AG04449 (cell line): Measurements from ENCODE around the gene ZNF385C.

Source experiments
- CTCF ChIA-PET: fragments of 350-600 bp; formaldehyde crosslinking; extraction: SDS; loops from one replicate; lab custom pipeline; 2021; ENCODE audit warnings: antibody characterized with exemption; lab: Yijun Ruan, JAX
- POLR2A ChIA-PET: fragments of 400-600, 350-600 bp; formaldehyde crosslinking; extraction: SDS; loops from one replicate; lab custom pipeline; 2020; ENCODE audit warnings: antibody characterized with exemption, inconsistent platforms; lab: Yijun Ruan, JAX
- DNase-seq: peaks from one replicate; pipeline ENCODE4 v3.0.0-alpha.2; 2010; ENCODE audit warnings: low read depth, low spot score
- H3K4me3 ChIP-seq: 2 replicates; pipeline ENCODE4 v1.5.1; 2011; ENCODE audit warnings: low read depth, mild to moderate bottlenecking, control low read depth, low read length
- TF ChIP-seq, protein P1 (sequence below): IDR thresholded peaks from one replicate; pipeline ENCODE4 v1.5.1; 2011; ENCODE audit warnings: mild to moderate bottlenecking, moderate library complexity, low read length, control low read depth, inconsistent platforms; ENCODE audit not compliant: insufficient read depth; ENCODE audit errors: missing control alignments

The ZNF385C gene

DNA sequence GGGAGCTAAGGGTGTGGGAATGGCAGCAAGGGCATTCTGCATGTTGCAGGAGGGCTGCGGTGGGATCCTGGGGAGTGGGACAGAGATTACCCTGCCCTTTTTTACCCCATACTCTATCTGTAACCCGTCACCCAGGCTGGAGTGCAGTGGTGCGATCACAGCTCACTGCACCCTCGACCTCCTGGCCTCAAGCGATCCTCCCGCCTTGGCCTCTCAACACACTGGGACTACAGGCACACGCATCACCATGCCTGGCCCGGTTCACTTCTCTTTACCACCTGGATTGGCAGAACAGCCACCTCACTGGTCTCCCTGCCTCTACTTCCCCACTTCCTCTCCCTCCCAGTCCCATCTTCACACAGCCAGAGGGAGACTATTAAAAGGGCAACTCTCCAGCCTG lies 9.5 kb downstream of the ZNF385C start:
- ChIA-PET POLR2A (no interaction called here), CTCF (interaction anchor here (1.3 kb wide), 1 partner anchor 23 kb away, joined by 6 read pairs; no protein-coding TSS in a partner anchor)
- no peak overlapping the region for H3K4me3 ChIP-seq
- TF ChIP-seq, protein P1, sequence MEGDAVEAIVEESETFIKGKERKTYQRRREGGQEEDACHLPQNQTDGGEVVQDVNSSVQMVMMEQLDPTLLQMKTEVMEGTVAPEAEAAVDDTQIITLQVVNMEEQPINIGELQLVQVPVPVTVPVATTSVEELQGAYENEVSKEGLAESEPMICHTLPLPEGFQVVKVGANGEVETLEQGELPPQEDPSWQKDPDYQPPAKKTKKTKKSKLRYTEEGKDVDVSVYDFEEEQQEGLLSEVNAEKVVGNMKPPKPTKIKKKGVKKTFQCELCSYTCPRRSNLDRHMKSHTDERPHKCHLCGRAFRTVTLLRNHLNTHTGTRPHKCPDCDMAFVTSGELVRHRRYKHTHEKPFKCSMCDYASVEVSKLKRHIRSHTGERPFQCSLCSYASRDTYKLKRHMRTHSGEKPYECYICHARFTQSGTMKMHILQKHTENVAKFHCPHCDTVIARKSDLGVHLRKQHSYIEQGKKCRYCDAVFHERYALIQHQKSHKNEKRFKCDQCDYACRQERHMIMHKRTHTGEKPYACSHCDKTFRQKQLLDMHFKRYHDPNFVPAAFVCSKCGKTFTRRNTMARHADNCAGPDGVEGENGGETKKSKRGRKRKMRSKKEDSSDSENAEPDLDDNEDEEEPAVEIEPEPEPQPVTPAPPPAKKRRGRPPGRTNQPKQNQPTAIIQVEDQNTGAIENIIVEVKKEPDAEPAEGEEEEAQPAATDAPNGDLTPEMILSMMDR, result no peak
- no peak for DNase-seq

DNA sequence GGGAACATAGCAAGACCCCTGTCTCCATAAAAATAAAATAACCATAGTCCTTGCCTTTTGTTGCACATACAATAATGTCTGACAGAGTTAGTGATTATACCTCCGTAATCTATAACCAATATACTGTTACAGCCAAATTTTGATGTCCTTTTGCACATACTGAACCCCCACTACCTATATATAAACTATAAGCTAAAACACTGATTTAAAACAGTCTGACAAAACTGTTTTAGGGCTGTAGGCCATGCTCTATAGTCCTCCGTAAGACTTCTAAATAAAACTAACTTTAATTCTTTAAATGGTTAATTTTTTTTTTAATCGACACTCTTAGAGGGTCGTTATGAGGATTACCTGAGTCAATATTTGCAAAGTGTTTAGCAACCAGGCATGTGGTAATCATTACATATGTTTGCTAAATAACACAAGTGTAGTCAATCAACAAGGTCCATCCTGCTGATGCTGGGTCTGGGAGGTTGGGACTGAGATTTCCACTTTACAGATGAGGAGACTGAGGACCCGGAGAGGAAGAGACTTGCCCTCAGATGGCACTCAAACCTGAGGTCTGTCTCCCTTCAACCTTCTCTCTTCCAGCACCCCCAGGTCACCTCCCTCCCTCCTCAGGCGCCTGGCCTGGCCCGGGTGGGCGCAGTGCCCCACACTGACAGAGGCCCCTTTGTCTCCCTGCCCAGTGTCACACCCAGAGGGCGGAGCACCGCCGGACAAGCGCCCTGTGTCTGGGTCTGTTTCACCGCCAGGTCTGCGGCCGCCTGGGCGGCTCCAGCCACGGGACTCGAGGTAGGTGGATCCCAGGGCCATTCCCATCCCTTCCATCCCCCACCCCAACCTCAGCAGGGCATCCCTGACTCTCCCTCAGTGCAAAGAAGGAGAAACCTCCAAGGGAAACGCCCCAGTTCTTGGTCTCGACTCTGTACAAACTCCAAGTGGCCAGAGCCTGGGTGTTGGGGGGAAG lies 10.3 kb downstream of the ZNF385C start:
- TF ChIP-seq, protein P1, result no peak

DNA sequence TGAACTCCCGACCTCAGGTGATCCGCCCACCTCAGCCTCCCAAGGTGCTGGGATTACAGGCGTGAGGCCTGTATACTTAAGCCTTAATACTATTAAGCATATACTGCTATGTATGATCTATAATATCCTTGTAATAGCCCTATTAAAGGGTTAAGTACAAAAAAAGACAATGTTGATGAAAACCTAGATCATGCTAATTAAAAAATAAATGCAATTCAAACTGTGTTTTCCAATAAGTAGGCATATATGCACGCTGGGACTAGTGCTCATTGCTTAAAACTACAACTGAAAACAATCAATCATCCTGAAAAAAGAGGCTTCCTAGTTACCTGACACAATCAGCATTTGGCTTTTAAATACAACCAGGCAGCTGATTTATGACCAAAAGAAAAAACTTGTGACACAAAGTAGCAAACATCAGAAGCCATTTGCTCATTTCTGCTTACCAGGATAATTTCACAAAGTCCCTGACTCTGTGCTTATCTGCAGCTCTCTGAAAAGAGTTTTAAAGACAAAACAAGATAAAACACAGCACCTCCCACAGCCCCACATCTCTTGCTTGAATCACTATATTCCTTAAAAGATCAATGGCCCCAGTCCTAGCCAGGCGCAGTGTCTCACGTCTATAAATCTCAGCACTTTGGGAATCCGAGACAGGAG lies 11.1 kb downstream of the ZNF385C start:
- TF ChIP-seq, protein P1, result no peak
- CTCF ChIA-PET, result interaction anchor here (0.6 to 1.3 kb wide), 2 partner anchors 20 to 52 kb away, joined by 3 to 5 read pairs; no protein-coding TSS in a partner anchor
- POLR2A ChIA-PET, result no interaction called here
- H3K4me3 ChIP-seq, result no peak overlapping the region
- DNase-seq, result no peak

More for the DNA sequence above, 10.3 kb downstream of the ZNF385C start:
- H3K4me3 ChIP-seq, result no peak overlapping the region
- CTCF ChIA-PET, result interaction anchor here (1.3 kb wide), 2 partner anchors 20 to 23 kb away, joined by 5 to 6 read pairs; no protein-coding TSS in a partner anchor
- POLR2A ChIA-PET, result no interaction called here
- no peak for DNase-seq

DNA sequence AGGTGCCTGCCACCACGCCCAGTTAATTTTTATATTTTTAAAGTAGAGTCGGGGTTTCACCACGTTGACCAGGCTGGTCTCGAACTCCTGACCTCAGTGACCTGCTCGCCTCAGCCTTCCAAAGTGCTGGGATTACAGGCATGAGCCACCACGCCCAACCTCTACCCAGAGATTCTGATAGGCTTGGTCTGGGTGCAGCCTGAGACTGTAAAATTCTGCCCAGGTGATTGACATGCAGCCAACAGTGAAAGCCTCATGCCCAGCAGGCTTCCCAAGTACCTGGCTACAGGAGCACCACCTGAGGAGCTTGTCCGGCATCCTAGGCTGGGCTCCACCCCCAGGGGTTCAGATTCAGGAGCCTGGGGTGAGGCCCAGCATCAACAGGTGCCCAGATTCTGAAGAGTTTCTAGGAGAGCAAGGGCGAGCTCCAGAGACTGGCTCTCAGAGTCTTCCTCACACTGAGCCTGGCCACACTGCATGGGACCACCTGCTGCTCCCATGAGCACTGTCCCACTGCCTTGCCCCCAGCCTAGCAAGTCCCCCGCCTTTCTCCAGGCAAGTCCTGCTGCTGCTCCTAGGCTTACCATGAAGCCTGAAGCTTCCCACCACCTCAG lies 16.6 kb downstream of the ZNF385C start:
- TF ChIP-seq, protein P1, result no peak
- H3K4me3 ChIP-seq, result no peak overlapping the region
- CTCF ChIA-PET, result interaction anchor here (1.3 to 2.4 kb wide), 3 partner anchors 15 to 37 kb away, joined by 5 to 18 read pairs (median 5); no protein-coding TSS in a partner anchor
- POLR2A ChIA-PET, result interaction anchor here (1.0 kb wide), 1 partner anchor 27 kb away, joined by 3 read pairs; no protein-coding TSS in a partner anchor
- DNase-seq, result no peak

DNA sequence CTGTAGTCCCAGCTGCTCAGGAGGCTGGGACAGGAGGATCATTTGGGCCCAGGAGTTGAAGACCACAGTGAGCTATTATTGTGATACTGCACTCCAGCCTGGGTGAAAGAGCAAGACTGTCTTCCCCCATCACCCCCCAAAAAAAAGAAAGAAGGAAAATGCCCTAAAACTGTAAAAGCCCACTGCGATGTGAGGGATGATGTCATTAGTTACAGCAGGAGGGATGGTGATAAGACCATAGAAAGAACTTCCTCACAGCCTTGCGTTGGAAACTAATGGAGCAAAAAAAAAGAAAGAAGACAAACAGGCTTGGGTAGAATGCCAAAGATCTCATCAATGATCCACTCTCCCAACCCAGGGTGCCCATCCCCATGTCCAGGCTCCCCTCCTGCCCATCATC lies 18.7 kb downstream of the ZNF385C start:
- no peak overlapping the region for H3K4me3 ChIP-seq
- TF ChIP-seq, protein P1, result no peak
- no peak for DNase-seq
- CTCF ChIA-PET, result interaction anchor here (1.7 to 2.4 kb wide), 2 partner anchors 13 to 22 kb away, joined by 5 to 18 read pairs; no protein-coding TSS in a partner anchor
- POLR2A ChIA-PET, result no interaction called here
